GM21619 (cell line): ENCODE measurements around the gene PFDN4.

Experiments
- ATAC-seq: cut with Tn5 transposase; IDR thresholded peaks from one replicate; pipeline ENCODE4 v1.9.1; 2021; ENCODE audit not compliant: unreplicated experiment

The PFDN4 gene

GRCh38 chr20:54266844-54267243, 59.0 kb downstream of the PFDN4 start:
- no peak for ATAC-seq

GRCh38 chr20:54267483-54268003, 59.7 kb downstream of the PFDN4 start:
- ATAC-seq, result no peak

- ATAC-seq, result no peak
These were observed 61.1 kb downstream of the PFDN4 start for GRCh38 chr20:54268941-54269340.
